ENCODE data around the gene QKI.

DNA sequence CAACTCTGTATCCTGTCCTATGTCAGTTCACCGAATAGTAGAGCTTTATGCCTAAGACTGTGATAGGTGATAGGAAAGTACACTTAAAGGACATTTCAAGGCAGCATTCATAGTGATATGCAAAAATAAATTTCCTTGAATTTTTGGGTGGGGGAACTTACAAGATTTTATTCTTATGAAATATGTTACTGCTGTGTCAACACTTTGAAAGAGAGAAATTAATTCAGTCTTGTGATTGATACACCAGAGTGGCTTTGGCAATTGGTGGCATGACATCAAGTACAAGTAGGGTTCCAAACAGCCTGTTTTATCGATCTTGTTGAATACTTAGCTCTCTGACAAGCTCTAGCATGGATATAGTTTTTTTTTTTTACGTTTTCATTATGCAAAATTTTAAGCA is 72.3 kb downstream of the QKI start:
- TF ChIP-seq, protein P1, sequence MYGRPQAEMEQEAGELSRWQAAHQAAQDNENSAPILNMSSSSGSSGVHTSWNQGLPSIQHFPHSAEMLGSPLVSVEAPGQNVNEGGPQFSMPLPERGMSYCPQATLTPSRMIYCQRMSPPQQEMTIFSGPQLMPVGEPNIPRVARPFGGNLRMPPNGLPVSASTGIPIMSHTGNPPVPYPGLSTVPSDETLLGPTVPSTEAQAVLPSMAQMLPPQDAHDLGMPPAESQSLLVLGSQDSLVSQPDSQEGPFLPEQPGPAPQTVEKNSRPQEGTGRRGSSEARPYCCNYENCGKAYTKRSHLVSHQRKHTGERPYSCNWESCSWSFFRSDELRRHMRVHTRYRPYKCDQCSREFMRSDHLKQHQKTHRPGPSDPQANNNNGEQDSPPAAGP (tag by site-specific recombination; IDR thresholded peaks at IDR 0.05), result no peak
- TF ChIP-seq, protein P2, sequence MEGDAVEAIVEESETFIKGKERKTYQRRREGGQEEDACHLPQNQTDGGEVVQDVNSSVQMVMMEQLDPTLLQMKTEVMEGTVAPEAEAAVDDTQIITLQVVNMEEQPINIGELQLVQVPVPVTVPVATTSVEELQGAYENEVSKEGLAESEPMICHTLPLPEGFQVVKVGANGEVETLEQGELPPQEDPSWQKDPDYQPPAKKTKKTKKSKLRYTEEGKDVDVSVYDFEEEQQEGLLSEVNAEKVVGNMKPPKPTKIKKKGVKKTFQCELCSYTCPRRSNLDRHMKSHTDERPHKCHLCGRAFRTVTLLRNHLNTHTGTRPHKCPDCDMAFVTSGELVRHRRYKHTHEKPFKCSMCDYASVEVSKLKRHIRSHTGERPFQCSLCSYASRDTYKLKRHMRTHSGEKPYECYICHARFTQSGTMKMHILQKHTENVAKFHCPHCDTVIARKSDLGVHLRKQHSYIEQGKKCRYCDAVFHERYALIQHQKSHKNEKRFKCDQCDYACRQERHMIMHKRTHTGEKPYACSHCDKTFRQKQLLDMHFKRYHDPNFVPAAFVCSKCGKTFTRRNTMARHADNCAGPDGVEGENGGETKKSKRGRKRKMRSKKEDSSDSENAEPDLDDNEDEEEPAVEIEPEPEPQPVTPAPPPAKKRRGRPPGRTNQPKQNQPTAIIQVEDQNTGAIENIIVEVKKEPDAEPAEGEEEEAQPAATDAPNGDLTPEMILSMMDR (tag by site-specific recombination; IDR thresholded peaks at IDR 0.05), result no peak
- TF ChIP-seq, protein P3, sequence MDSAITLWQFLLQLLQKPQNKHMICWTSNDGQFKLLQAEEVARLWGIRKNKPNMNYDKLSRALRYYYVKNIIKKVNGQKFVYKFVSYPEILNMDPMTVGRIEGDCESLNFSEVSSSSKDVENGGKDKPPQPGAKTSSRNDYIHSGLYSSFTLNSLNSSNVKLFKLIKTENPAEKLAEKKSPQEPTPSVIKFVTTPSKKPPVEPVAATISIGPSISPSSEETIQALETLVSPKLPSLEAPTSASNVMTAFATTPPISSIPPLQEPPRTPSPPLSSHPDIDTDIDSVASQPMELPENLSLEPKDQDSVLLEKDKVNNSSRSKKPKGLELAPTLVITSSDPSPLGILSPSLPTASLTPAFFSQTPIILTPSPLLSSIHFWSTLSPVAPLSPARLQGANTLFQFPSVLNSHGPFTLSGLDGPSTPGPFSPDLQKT (IDR thresholded peaks at IDR 0.05; ENCODE audit: borderline replicate concordance, low read depth, low read length), result no peak
- TF ChIP-seq, protein P4, sequence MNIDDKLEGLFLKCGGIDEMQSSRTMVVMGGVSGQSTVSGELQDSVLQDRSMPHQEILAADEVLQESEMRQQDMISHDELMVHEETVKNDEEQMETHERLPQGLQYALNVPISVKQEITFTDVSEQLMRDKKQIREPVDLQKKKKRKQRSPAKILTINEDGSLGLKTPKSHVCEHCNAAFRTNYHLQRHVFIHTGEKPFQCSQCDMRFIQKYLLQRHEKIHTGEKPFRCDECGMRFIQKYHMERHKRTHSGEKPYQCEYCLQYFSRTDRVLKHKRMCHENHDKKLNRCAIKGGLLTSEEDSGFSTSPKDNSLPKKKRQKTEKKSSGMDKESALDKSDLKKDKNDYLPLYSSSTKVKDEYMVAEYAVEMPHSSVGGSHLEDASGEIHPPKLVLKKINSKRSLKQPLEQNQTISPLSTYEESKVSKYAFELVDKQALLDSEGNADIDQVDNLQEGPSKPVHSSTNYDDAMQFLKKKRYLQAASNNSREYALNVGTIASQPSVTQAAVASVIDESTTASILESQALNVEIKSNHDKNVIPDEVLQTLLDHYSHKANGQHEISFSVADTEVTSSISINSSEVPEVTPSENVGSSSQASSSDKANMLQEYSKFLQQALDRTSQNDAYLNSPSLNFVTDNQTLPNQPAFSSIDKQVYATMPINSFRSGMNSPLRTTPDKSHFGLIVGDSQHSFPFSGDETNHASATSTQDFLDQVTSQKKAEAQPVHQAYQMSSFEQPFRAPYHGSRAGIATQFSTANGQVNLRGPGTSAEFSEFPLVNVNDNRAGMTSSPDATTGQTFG (tag by site-specific recombination; IDR thresholded peaks at IDR 0.05; ENCODE audit: borderline replicate concordance), result no peak

Data from HEK293 (cell line).